Testis (tissue), 3 donors: ENCODE data around the gene CAMTA1. TPM values are rescaled to one million over a fixed set of nuclear protein-coding genes. Genes with fewer than 3 reads are reported as not detected.
A peak's percentile ranks its signal among the peaks of the same experiment; 100 is the strongest.
"Not testable (repeated sequence)": the region's sequence is repeated elsewhere in the genome, so short reads cannot be mapped to it uniquely, and the experiment has no call there.

Experiments used
- DNase-seq: peaks from one replicate; pipeline ENCODE4 v3.0.0-alpha.2; 2019
- H3K27ac ChIP-seq, 2 donors: fragments of 200-600 bp; sonication (generic); one replicate each; pipeline ENCODE4 v1.5.1; 2019
- H3K27me3 ChIP-seq: fragments of 200-600 bp; sonication (generic); one replicate; pipeline ENCODE4 v1.5.1; 2019
- H3K36me3 ChIP-seq: fragments of 200-600 bp; sonication (generic); one replicate; pipeline ENCODE4 v1.5.1; 2017; ENCODE audit warnings: low read depth; ENCODE audit errors: missing control alignments
- H3K4me1 ChIP-seq: fragments of 200-600 bp; sonication (generic); one replicate; pipeline ENCODE4 v1.5.1; 2019
- H3K4me3 ChIP-seq, 2 donors: fragments of 200-600 bp; sonication (generic); one replicate each; pipeline ENCODE4 v1.5.1; 2017 to 2019
- H3K9me3 ChIP-seq: fragments of 200-600 bp; sonication (generic); one replicate; pipeline ENCODE4 v1.5.1; 2017
- POLR2A ChIP-seq: fragments of 450-650 bp; IDR thresholded peaks from one replicate; pipeline ENCODE4 v1.6.1; 2017; ENCODE audit warnings: antibody characterized with exemption, mild to moderate bottlenecking, moderate library complexity
- WGBS, 2 donors: methylation state at CpG; one replicate each; pipeline ENCODE4 v1.1.5; 2018; 5-methylcytosine and 5-hydroxymethylcytosine counted together
- intact Hi-C: fragments of 100-400 bp; cut with DNase I; formaldehyde crosslinking; loops from one replicate; pipeline ENCODE4 v1.15.1; 2023; ENCODE audit warnings: low total_unique reads
- polyA plus RNA-seq: library from polyadenylated mRNA; stranded (reverse); fragments of 350-450 nt; fragmentation: Illumina TruSeq; extraction: RNeasy Lipid Tissue Mini Kit (QIAGEN cat#74804); gene quantifications from one replicate; pipeline ENCODE4 v1.2.3, GENCODE V29; 2014; ENCODE audit warnings: low read depth, low replicate concordance; ENCODE audit not compliant: insufficient read depth
- total RNA-seq, 2 donors: library from RNA; depleted of rRNA; stranded (reverse); fragments of >200 nt; gene quantifications; one replicate each; pipeline ENCODE4 v1.2.3, GENCODE V29; 2016
- TF ChIP-seq, protein P1 (sequence below), 3 experiments: fragments of 450-650 bp in 2 of 3; fragments of 200-600 bp in 1 of 3; sonication (generic) in 1 of 3; IDR thresholded peaks; one replicate each; pipeline ENCODE4 v1.5.1; 2016 to 2019; ENCODE audit warnings: antibody characterized with exemption in 3 of 3, mild to moderate bottlenecking in 2 of 3, moderate library complexity in 1 of 3

CAMTA1 gene
- total and polyA plus RNA-seq, 3 donors from 2014 or later, result 116 to 158 (median 119) TPM

GRCh38 chr1:7704214-7705047, 919.2 kb downstream of the CAMTA1 start:
- H3K4me3 ChIP-seq, result peak overlapping the region; percentile 55 to 58
- H3K36me3 ChIP-seq, result no peaks in the 10 kb centered on the region
- intact Hi-C loops, result no loop called here
- no peaks in the 10 kb centered on the region for H3K27me3 ChIP-seq
- no peaks in the 10 kb centered on the region for H3K9me3 ChIP-seq
- DNase-seq, result peak; percentile 97
- H3K27ac ChIP-seq, result no peak overlapping the region
- H3K4me1 ChIP-seq, result no peaks in the 10 kb centered on the region
- WGBS, 2 donors, result 2% methylated on average over 33 of the region's 151 CpGs; no CpG with 5 or more reads in 1 of the 2 donors
- TF ChIP-seq, protein P1, sequence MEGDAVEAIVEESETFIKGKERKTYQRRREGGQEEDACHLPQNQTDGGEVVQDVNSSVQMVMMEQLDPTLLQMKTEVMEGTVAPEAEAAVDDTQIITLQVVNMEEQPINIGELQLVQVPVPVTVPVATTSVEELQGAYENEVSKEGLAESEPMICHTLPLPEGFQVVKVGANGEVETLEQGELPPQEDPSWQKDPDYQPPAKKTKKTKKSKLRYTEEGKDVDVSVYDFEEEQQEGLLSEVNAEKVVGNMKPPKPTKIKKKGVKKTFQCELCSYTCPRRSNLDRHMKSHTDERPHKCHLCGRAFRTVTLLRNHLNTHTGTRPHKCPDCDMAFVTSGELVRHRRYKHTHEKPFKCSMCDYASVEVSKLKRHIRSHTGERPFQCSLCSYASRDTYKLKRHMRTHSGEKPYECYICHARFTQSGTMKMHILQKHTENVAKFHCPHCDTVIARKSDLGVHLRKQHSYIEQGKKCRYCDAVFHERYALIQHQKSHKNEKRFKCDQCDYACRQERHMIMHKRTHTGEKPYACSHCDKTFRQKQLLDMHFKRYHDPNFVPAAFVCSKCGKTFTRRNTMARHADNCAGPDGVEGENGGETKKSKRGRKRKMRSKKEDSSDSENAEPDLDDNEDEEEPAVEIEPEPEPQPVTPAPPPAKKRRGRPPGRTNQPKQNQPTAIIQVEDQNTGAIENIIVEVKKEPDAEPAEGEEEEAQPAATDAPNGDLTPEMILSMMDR (IDR thresholded peaks at IDR 0.05), result no peak
- no peak for TF ChIP-seq POLR2A

DNA sequence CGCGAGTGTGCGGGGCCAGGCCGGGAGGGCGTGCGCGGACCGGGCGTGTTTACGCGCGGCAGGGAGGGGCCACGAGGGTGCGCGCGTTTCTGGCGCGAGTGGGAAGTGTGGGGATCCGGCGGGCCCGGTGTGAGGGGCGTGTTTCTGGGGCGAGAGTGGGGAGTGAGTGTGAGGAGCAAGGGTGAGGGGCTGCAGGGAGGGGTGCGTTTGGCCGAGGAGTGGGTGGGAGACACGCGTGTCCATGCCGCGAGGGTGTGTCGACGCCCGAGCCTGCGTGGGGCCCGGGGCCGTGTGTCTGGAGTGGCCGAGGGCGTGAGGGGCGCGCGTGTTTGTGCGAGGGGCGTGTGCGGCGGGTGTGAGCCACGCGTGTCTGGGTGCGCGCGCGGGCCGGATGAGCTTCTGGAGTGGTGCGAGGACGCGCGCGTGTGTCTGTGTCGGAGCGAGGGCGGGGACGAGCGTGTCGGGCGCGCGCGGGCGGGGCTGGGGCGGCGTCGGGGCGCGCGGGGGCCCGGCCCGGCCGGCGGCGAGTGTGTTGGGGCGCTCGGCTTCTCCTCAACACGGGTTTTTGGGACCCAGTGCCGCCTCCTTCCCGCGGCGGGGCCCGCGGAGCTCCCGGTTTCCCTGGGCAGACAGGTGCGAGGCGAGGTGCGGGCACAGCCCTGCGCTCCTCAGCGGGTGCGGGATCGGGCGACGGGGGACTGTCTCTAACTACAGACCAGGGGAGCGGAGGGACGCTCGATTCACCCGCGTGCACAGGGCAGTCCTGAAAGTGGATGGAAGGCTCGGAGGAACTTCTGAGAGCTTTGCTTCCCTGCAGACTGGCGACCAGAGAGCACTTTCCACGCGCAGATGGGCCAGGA, 920.0 kb downstream of the CAMTA1 start:
- 2 to 4% methylated on average over 40 to 76 of the region's 106 CpGs for WGBS, 2 donors
- H3K4me3 ChIP-seq, result peak overlapping the region; percentile 55 to 58
- no peaks in the 10 kb centered on the region for H3K9me3 ChIP-seq
- H3K36me3 ChIP-seq, result no peaks in the 10 kb centered on the region
- intact Hi-C loops, result no loop called here
- peak overlapping the region in 1 of 2 donors; percentile 30 for H3K27ac ChIP-seq
- peak; percentile 70 for DNase-seq
- H3K27me3 ChIP-seq, result no peaks in the 10 kb centered on the region
- H3K4me1 ChIP-seq, result no peaks in the 10 kb centered on the region
- TF ChIP-seq, protein P1 (IDR thresholded peaks at IDR 0.05), result no peak
- no peak for TF ChIP-seq POLR2A

DNA sequence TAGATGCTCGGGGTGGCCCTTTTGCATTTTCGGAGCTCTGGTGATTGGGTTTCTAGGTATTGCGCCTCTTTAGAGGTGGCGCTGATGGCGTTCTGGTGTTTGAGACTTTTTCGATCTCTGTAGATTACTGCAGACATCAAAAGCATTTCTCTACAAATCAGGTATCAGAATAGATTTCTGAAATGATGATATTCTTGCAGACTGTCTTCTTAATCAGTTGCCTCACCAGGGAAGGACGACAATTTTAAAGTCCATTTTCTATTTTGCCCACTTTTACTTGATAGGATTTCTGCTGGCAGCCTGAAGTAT, 920.6 kb downstream of the CAMTA1 start:
- Histone ChIP-seq H3K4me1 (no peaks in the 10 kb centered on the region), H3K9me3 (no peaks in the 10 kb centered on the region), H3K27me3 (no peaks in the 10 kb centered on the region), H3K36me3 (no peaks in the 10 kb centered on the region), H3K27ac (no peak overlapping the region), H3K4me3 (peak overlapping the region; percentile 3 to 55)
- 40 to 43% methylated on average over 5 to 7 of the region's 7 CpGs for WGBS, 2 donors
- intact Hi-C loops, result no loop called here
- TF ChIP-seq, protein P1 (IDR thresholded peaks at IDR 0.05), result no peak
- no peak for TF ChIP-seq POLR2A
- DNase-seq, result no peak

GRCh38 chr1:7707527-7707926, 922.3 kb downstream of the CAMTA1 start:
- H3K4me3 ChIP-seq, result no peak overlapping the region
- H3K36me3 ChIP-seq, result no peaks in the 10 kb centered on the region
- intact Hi-C loops, result no loop called here
- no peak for DNase-seq
- TF ChIP-seq, protein P1 (IDR thresholded peaks at IDR 0.05), result no peak
- TF ChIP-seq POLR2A, result no peak
- no peaks in the 10 kb centered on the region for H3K4me1 ChIP-seq
- no peaks in the 10 kb centered on the region for H3K27me3 ChIP-seq
- no peak overlapping the region for H3K27ac ChIP-seq
- 92 to 93% methylated on average over 3 to 4 of the region's 4 CpGs for WGBS, 2 donors
- H3K9me3 ChIP-seq, result no peaks in the 10 kb centered on the region

DNA sequence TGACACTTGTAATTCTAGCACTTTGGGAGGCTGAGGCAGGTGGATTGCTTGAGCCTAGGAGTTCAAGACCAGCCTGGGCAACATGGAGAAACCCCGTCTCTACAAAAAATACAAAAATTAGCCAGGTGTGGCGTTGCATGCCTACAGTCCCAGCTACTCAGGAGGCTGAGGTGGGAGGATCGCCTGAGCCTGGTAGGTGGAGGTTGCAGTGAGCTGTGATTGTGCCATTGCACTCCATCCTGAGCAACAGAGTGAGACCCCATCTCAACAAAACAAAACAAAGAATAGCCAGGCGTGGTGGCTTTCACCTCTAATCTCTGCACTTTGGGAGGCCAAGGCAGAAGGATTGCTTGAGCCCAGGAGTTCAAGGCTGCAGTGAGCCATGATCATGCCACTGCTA, 922.8 kb downstream of the CAMTA1 start:
- H3K27ac ChIP-seq, H3K27me3 ChIP-seq, DNase-seq, H3K4me3 ChIP-seq, H3K9me3 ChIP-seq, H3K4me1 ChIP-seq, H3K36me3 ChIP-seq, intact Hi-C loops: not testable (repeated sequence)
- WGBS, 2 donors, result 66 to 99% methylated on average over 4 of the region's 4 CpGs
